Measurements from ENCODE around the gene PCGF3.
A peak's percentile ranks its signal among the peaks of the same experiment; 100 is the strongest.
"Not testable (repeated sequence)": the region's sequence is repeated elsewhere in the genome, so short reads cannot be mapped to it uniquely, and the experiment has no call there.

Gene PCGF3

GRCh38 chr4:705278-706082 is at the start of gene PCGF3:
PCGF3 (plus strand) TSS chr4:705832; CDS start chr4:733681, 27,849 bp downstream.
- DNase-seq: peak; percentile 94

GRCh38 chr4:656436-657337 is 48.9 kb upstream of the PCGF3 start:
- DNase-seq: no peak

GRCh38 chr4:657338-657833 is 48.2 kb upstream of the PCGF3 start:
- no peak for DNase-seq

GRCh38 chr4:657834-658667 is 47.6 kb upstream of the PCGF3 start:
- no peak for DNase-seq

GRCh38 chr4:658681-659667 is 46.7 kb upstream of the PCGF3 start:
- DNase-seq: no peak

- no peak for DNase-seq
Observed at GRCh38 chr4:659851-660250, 45.8 kb upstream of the PCGF3 start.

GRCh38 chr4:660401-660800 is 45.2 kb upstream of the PCGF3 start:
- no peak for DNase-seq

- no peak for DNase-seq
Observed at GRCh38 chr4:661231-661630, 44.4 kb upstream of the PCGF3 start.

GRCh38 chr4:661881-662761 is 43.5 kb upstream of the PCGF3 start:
- DNase-seq: no peak

- no peak for DNase-seq
Observed at GRCh38 chr4:663046-663437, 42.6 kb upstream of the PCGF3 start.

- DNase-seq: no peak
Observed at GRCh38 chr4:663438-664428, 41.9 kb upstream of the PCGF3 start.

GRCh38 chr4:664713-665231 is 40.9 kb upstream of the PCGF3 start:
- no peak for DNase-seq

GRCh38 chr4:665381-665750 is 40.3 kb upstream of the PCGF3 start:
- no peak for DNase-seq

GRCh38 chr4:665751-666435 is 39.7 kb upstream of the PCGF3 start:
- no peak for DNase-seq

GRCh38 chr4:666436-666810 is 39.2 kb upstream of the PCGF3 start:
- DNase-seq: no peak

- no peak for DNase-seq
Observed at GRCh38 chr4:666822-667544, 38.6 kb upstream of the PCGF3 start.

- no peak for DNase-seq
Observed at GRCh38 chr4:667545-667925, 38.1 kb upstream of the PCGF3 start.

- DNase-seq: not testable (repeated sequence)
Observed at GRCh38 chr4:668219-668618, 37.4 kb upstream of the PCGF3 start.
